ENCODE data around the gene GRP. TPM values are rescaled to one million over a fixed set of nuclear protein-coding genes. Genes with fewer than 3 reads are reported as not detected.

GRP gene
- polyA plus RNA-seq, 2 of the 4 experiments (the other 2 are of a cell fraction) = not detected

GRCh38 chr18:59233017-59233410 is 13.1 kb downstream of the GRP start:
- 8% methylated on average over 6 of the region's 6 CpGs for WGBS (ENCODE audit: missing lambda C conversion rate)
- Histone ChIP-seq H3K9me3 (no peaks in the 10 kb centered on the region), H3K4me2 (no peak overlapping the region), H3K27ac (no peak overlapping the region), H3K4me3 (no peak overlapping the region), H3K4me1 (no peaks in the 10 kb centered on the region)
- ATAC-seq (no peak), DNase-seq (ENCODE audit: low read depth in 1 of 2, low spot score in 1 of 2) (no peak), FAIRE-seq (no peak)
- CTCF ChIA-PET = interaction anchor here (1.3 kb wide), 1 partner anchor 15 kb away, joined by 5 read pairs; no protein-coding TSS in a partner anchor
- TF ChIP-seq POLR2A (IDR thresholded peaks at IDR 0.05; ENCODE audit: low read length) (no peak), USF2 (IDR thresholded peaks at IDR 0.05) (no peak), MYC (IDR thresholded peaks at IDR 0.05; ENCODE audit: borderline replicate concordance, low read length) (no peak), CBX8 (IDR thresholded peaks at IDR 0.05) (no peak), CEBPB (IDR thresholded peaks at IDR 0.05) (no peak), KDM1A (IDR thresholded peaks at IDR 0.05; ENCODE audit: low read depth) (no peak), HOXB13 (CRISPR knock-in tag; IDR thresholded peaks at IDR 0.05; ENCODE audit: low read depth) (no peak), RCOR1 (IDR thresholded peaks at IDR 0.05; ENCODE audit: low read depth, low read length) (no peak), BCL3 (IDR thresholded peaks at IDR 0.05) (no peak), EHMT2 (IDR thresholded peaks at IDR 0.05; ENCODE audit: low read depth) (no peak), RARB (CRISPR knock-in tag; IDR thresholded peaks at IDR 0.05) (no peak), PHF8 (IDR thresholded peaks at IDR 0.05; ENCODE audit: borderline replicate concordance, low read depth) (no peak), NR3C1 (IDR thresholded peaks at IDR 0.05) (no peak), FOXS1 (CRISPR knock-in tag; IDR thresholded peaks at IDR 0.05) (no peak), EHF (CRISPR knock-in tag; IDR thresholded peaks at IDR 0.05) (no peak), HMGXB4 (CRISPR knock-in tag; IDR thresholded peaks at IDR 0.05; ENCODE audit: borderline replicate concordance) (no peak), HDAC2 (IDR thresholded peaks at IDR 0.05) (no peak), HES2 (IDR thresholded peaks at IDR 0.05) (no peak), POLR2AphosphoS2 (conservative IDR thresholded peaks at IDR 0.05; ENCODE audit: low read length) (no peak)
- POLR2A ChIA-PET = no interaction called here

GRCh38 chr18:59238385-59238784 is 18.4 kb downstream of the GRP start:
- ATAC-seq (no peak), FAIRE-seq (no peak), DNase-seq (ENCODE audit: low read depth in 1 of 2, low spot score in 1 of 2) (no peak)
- Histone ChIP-seq H3K9me3 (no peaks in the 10 kb centered on the region), H3K4me1 (no peaks in the 10 kb centered on the region), H3K4me3 (no peak overlapping the region), H3K4me2 (no peak overlapping the region), H3K27ac (no peak overlapping the region)
- ChIA-PET POLR2A (no interaction called here), CTCF (interaction anchor here (1.1 to 3.3 kb wide), 2 partner anchors 11 to 164 kb away, joined by 5 to 14 read pairs; no protein-coding TSS in a partner anchor)
- TF ChIP-seq EHF (CRISPR knock-in tag; IDR thresholded peaks at IDR 0.05) = no peak
- no peak for TF ChIP-seq USF2 (IDR thresholded peaks at IDR 0.05)
- no peak for TF ChIP-seq SMC3 (IDR thresholded peaks at IDR 0.05)
- TF ChIP-seq FOSL2 (IDR thresholded peaks at IDR 0.05) = no peak
- no peak for TF ChIP-seq FOSL2 (CRISPR knock-in tag; IDR thresholded peaks at IDR 0.05)
- no peak for TF ChIP-seq MAX (IDR thresholded peaks at IDR 0.05)
- TF ChIP-seq TFCP2L1 (CRISPR knock-in tag; IDR thresholded peaks at IDR 0.05) = no peak
- no peak for TF ChIP-seq ESRRA (IDR thresholded peaks at IDR 0.05; ENCODE audit: borderline replicate concordance, low read length)
- TF ChIP-seq JUNB (IDR thresholded peaks at IDR 0.05) = no peak
- TF ChIP-seq HOXB5 (CRISPR knock-in tag; IDR thresholded peaks at IDR 0.05) = no peak
- no peak for TF ChIP-seq CBX8 (IDR thresholded peaks at IDR 0.05)
- no peak for TF ChIP-seq MAZ (IDR thresholded peaks at IDR 0.05; ENCODE audit: borderline replicate concordance, low read depth, low read length)
- TF ChIP-seq ATOH8 (CRISPR knock-in tag; IDR thresholded peaks at IDR 0.05; ENCODE audit: low read depth) = no peak
- TF ChIP-seq HOXB13 (CRISPR knock-in tag; IDR thresholded peaks at IDR 0.05; ENCODE audit: low read depth) = no peak
- no peak for TF ChIP-seq RCOR1 (IDR thresholded peaks at IDR 0.05; ENCODE audit: low read depth, low read length)
- TF ChIP-seq CEBPB (IDR thresholded peaks at IDR 0.05) = no peak
